Measurements from ENCODE around the gene PPP3CA. TPM values are rescaled to one million over a fixed set of nuclear protein-coding genes. Genes with fewer than 3 reads are reported as not detected.

PPP3CA gene
- total RNA-seq, 1 donor from 2014 or later, result 38.4 TPM

DNA sequence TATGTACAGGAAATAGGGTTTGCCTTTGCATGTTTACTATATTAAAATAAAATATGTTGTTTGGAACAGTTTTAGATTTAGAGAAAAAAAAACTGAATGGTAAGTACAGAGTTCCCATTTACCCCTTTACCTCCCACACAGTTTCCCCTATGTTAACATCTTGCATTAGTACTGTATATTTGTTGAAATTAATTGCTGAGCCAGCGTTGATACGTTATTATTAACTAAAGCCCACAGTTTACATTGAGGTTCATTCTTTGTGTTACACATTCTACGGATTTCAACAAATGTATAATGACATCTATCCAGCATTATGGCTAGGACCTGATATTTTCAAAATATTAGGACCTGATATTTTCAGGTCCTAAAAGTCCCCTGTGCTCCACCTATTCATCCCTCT, 70.7 kb downstream of the PPP3CA start:
- no peak overlapping the region for H3K4me3 ChIP-seq
- H3K27me3 ChIP-seq, result no peaks in the 10 kb centered on the region
- peaks cover 5% of the 10 kb centered on the region for H3F3A ChIP-seq (ENCODE audit: low read depth)
- Mint-ChIP-seq H3K9me3 (no peaks in the 10 kb centered on the region), H3K36me3 (no peaks in the 10 kb centered on the region), H3K27me3 (ENCODE audit: insufficient read depth, low read depth) (no peaks in the 10 kb centered on the region), H3K27ac (no peak overlapping the region), H3K4me3 (no peak overlapping the region), H3K4me1 (no peaks in the 10 kb centered on the region)
- TF ChIP-seq, protein P1, sequence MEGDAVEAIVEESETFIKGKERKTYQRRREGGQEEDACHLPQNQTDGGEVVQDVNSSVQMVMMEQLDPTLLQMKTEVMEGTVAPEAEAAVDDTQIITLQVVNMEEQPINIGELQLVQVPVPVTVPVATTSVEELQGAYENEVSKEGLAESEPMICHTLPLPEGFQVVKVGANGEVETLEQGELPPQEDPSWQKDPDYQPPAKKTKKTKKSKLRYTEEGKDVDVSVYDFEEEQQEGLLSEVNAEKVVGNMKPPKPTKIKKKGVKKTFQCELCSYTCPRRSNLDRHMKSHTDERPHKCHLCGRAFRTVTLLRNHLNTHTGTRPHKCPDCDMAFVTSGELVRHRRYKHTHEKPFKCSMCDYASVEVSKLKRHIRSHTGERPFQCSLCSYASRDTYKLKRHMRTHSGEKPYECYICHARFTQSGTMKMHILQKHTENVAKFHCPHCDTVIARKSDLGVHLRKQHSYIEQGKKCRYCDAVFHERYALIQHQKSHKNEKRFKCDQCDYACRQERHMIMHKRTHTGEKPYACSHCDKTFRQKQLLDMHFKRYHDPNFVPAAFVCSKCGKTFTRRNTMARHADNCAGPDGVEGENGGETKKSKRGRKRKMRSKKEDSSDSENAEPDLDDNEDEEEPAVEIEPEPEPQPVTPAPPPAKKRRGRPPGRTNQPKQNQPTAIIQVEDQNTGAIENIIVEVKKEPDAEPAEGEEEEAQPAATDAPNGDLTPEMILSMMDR (IDR thresholded peaks at IDR 0.05), result no peak
- TF ChIP-seq EZH2phosphoT487 (IDR thresholded peaks at IDR 0.05) (no peak), EZH2 (IDR thresholded peaks at IDR 0.05) (no peak)
- H3K9me3 ChIP-seq (ENCODE audit: low read depth), result no peaks in the 10 kb centered on the region
- H3K36me3 ChIP-seq, result no peaks in the 10 kb centered on the region
- peaks cover 8% of the 10 kb centered on the region for H3K4me1 ChIP-seq
- H3K9ac ChIP-seq, result no peak overlapping the region
- DNase-seq (ENCODE audit: low spot score), result no peak
- H4K20me1 ChIP-seq (ENCODE audit: low read depth), result peaks cover 12% of the 10 kb centered on the region
- H3K4me2 ChIP-seq, result no peak overlapping the region
- H2AFZ ChIP-seq (replicated peaks), result no peak overlapping the region
- no peak overlapping the region for H3K27ac ChIP-seq
- peaks cover 16% of the 10 kb centered on the region for H3K79me2 ChIP-seq (ENCODE audit: low read depth)

DNA sequence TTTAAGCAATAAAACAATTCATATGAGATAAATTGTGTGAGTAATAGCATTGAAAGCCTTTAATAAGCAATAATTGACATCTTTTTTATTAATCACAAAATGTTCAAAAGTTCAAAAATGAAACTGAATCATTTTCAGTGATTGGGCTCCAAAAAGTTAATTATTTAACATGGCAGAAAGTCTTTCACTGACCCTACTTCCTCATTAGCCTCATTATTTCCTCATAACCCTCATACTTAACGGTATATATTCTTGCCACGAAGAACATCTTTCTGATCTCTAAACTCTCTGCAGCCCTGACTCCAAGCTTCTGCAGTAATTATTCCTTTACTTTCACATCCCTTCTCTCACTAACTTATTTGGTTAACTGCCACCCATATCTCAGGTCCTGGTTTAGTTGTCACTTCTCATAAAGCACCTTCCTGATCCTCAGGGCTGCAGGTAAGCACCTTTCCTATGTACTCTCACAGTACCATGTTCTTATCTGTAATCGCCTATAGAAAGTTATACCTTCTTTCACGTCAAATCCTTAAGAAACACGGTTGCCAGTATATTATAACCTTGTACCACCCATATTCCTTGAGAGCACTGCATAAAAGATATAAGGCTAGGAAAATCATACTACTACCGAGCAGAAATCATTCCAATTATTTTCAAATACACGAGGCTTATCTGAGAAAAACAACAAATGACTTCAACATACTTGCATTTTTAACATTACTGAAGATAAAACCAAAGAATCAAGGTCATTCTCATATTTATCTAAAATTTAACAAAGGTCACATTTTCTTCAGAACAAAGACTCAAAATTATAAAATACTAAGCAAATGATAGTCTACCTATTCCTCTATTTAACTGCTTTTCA, 72.2 kb downstream of the PPP3CA start:
- DNase-seq (ENCODE audit: low spot score), result no peak
- H3K9me3 Mint-ChIP-seq, result no peaks in the 10 kb centered on the region
- Histone ChIP-seq H4K20me1 (ENCODE audit: low read depth) (peaks cover 18% of the 10 kb centered on the region), H3K4me2 (no peak overlapping the region), H3K9ac (no peak overlapping the region), H3K9me3 (ENCODE audit: low read depth) (no peaks in the 10 kb centered on the region), H3K79me2 (ENCODE audit: low read depth) (peaks cover 21% of the 10 kb centered on the region), H3K27ac (no peak overlapping the region), H3K4me3 (no peak overlapping the region), H3K36me3 (no peaks in the 10 kb centered on the region), H2AFZ (replicated peaks) (no peak overlapping the region), H3K27me3 (no peaks in the 10 kb centered on the region), H3K4me1 (no peaks in the 10 kb centered on the region), H3F3A (ENCODE audit: low read depth) (no peaks in the 10 kb centered on the region)
- no peak overlapping the region for H3K27ac Mint-ChIP-seq
- no peak overlapping the region for H3K4me3 Mint-ChIP-seq
- H3K4me1 Mint-ChIP-seq, result no peaks in the 10 kb centered on the region
- H3K27me3 Mint-ChIP-seq (ENCODE audit: insufficient read depth, low read depth), result no peaks in the 10 kb centered on the region
- H3K36me3 Mint-ChIP-seq, result no peaks in the 10 kb centered on the region
- TF ChIP-seq EZH2 (IDR thresholded peaks at IDR 0.05) (no peak), EZH2phosphoT487 (IDR thresholded peaks at IDR 0.05) (no peak)
- TF ChIP-seq, protein P1 (IDR thresholded peaks at IDR 0.05), result no peak

DNA sequence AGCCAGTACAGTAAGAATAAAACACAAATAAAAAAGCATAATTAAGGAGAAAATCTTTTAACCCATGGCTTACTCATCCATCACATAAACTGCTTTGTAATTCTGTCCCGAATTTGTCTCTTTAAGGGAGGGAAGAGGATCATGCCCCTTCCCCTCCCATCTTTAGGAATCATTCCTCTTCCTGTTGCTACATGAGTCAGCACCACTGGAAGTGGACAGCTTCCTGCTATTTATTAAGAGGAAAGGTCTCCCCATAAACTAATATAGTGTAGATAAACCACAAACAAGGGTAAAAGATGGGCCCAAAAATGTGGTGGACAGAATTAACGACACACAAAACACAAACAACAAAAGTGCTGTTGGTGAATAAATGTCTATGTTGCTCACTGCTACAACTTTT, 75.8 kb downstream of the PPP3CA start:
- Histone ChIP-seq H3F3A (ENCODE audit: low read depth) (no peaks in the 10 kb centered on the region), H3K4me3 (no peak overlapping the region), H3K79me2 (ENCODE audit: low read depth) (peaks cover 33% of the 10 kb centered on the region), H4K20me1 (ENCODE audit: low read depth) (peaks cover 28% of the 10 kb centered on the region), H3K9me3 (ENCODE audit: low read depth) (no peaks in the 10 kb centered on the region), H2AFZ (replicated peaks) (no peak overlapping the region), H3K27me3 (no peaks in the 10 kb centered on the region), H3K4me1 (no peaks in the 10 kb centered on the region), H3K27ac (no peak overlapping the region), H3K36me3 (no peaks in the 10 kb centered on the region), H3K9ac (no peak overlapping the region), H3K4me2 (no peak overlapping the region)
- no peaks in the 10 kb centered on the region for H3K27me3 Mint-ChIP-seq (ENCODE audit: insufficient read depth, low read depth)
- no peak overlapping the region for H3K27ac Mint-ChIP-seq
- TF ChIP-seq EZH2 (IDR thresholded peaks at IDR 0.05) (no peak), EZH2phosphoT487 (IDR thresholded peaks at IDR 0.05) (no peak)
- TF ChIP-seq, protein P1 (IDR thresholded peaks at IDR 0.05), result no peak
- no peak overlapping the region for H3K4me3 Mint-ChIP-seq
- no peak for DNase-seq (ENCODE audit: low spot score)
- H3K4me1 Mint-ChIP-seq, result no peaks in the 10 kb centered on the region
- H3K9me3 Mint-ChIP-seq, result no peaks in the 10 kb centered on the region
- no peaks in the 10 kb centered on the region for H3K36me3 Mint-ChIP-seq

Data from neural progenitor cell (in vitro differentiated cells).